Activated naive CD4-positive, alpha-beta T cell treated with anti-CD3 and anti-CD28 coated beads, Interleukin-2, amount 50 U/mL, for 72 hours (primary cell): ENCODE measurements around the gene CDO1. TPM values are rescaled to one million over a fixed set of nuclear protein-coding genes. Genes with fewer than 3 reads are reported as not detected.
"Not testable (repeated sequence)": the region's sequence is repeated elsewhere in the genome, so short reads cannot be mapped to it uniquely, and the experiment has no call there.

ENCODE experiments used
- ATAC-seq, 2 donors: fragments of 150-1000 bp; cut with Tn5 transposase; 2 replicates each; pipeline ENCODE4 v1.10.0; 2021; ENCODE audit warnings: mild to moderate bottlenecking in 2 of 2, moderate library complexity in 2 of 2
- DNase-seq, 2 donors: peaks; one replicate each; pipeline ENCODE4 v3.0.0; 2021 to 2022; ENCODE audit warnings: low spot score in 2 of 2
- H3K27ac Mint-ChIP-seq, 2 donors: one replicate each; pipeline ENCODE4 v1.8.0; 2022; ENCODE audit warnings: mild to moderate bottlenecking in 2 of 2, mixed read lengths in 2 of 2
- H3K36me3 Mint-ChIP-seq, 2 donors: one replicate each; pipeline ENCODE4 v1.8.0; 2022; ENCODE audit warnings: mixed read lengths in 2 of 2
- H3K9me3 Mint-ChIP-seq, 2 donors: one replicate each; pipeline ENCODE4 v1.8.0; 2022; ENCODE audit warnings: mixed read lengths in 2 of 2
- total RNA-seq, 2 donors: library from RNA; stranded (reverse); gene quantifications; one replicate each; pipeline ENCODE4 v1.2.3, GENCODE V29; 2022

Gene CDO1
- total RNA-seq, 2 donors from 2014 or later: 1.9 TPM; not detected in 1

- peaks cover 5 to 7% of the 10 kb centered on the region in 2 donors for H3K36me3 Mint-ChIP-seq
- no peak for ATAC-seq
- H3K27ac Mint-ChIP-seq: no peak overlapping the region
- no peak for DNase-seq
- no peaks in the 10 kb centered on the region for H3K9me3 Mint-ChIP-seq
These were observed 5.7 kb downstream of the CDO1 start for GRCh38 chr5:115810761-115811160.

GRCh38 chr5:115809946-115810345, 6.5 kb downstream of the CDO1 start:
- ATAC-seq (peak in 1 of 2 donors; percentile 74), DNase-seq (no peak)
- no peaks in the 10 kb centered on the region for H3K9me3 Mint-ChIP-seq
- peaks cover 5 to 7% of the 10 kb centered on the region in 2 donors for H3K36me3 Mint-ChIP-seq
- no peak overlapping the region for H3K27ac Mint-ChIP-seq

- not testable (repeated sequence) for DNase-seq, H3K27ac Mint-ChIP-seq, ATAC-seq, H3K9me3 Mint-ChIP-seq, H3K36me3 Mint-ChIP-seq
These were observed 8.4 kb downstream of the CDO1 start for GRCh38 chr5:115808066-115808465.

- DNase-seq (no peak), ATAC-seq (no peak)
- Mint-ChIP-seq H3K36me3 (peaks cover 0 to 7% of the 10 kb centered on the region in 2 donors), H3K9me3 (no peaks in the 10 kb centered on the region), H3K27ac (no peak overlapping the region)
These were observed 8.8 kb downstream of the CDO1 start for GRCh38 chr5:115807654-115808052.

- Mint-ChIP-seq H3K27ac (no peak overlapping the region), H3K36me3 (peaks cover 0 to 7% of the 10 kb centered on the region in 2 donors), H3K9me3 (no peaks in the 10 kb centered on the region)
- ATAC-seq (no peak), DNase-seq (no peak)
These were observed 9.3 kb downstream of the CDO1 start for GRCh38 chr5:115806986-115807653.

GRCh38 chr5:115801984-115802383, 14.5 kb downstream of the CDO1 start:
- DNase-seq (no peak), ATAC-seq (no peak)
- Mint-ChIP-seq H3K27ac (no peak overlapping the region), H3K9me3 (no peaks in the 10 kb centered on the region), H3K36me3 (no peaks in the 10 kb centered on the region)

GRCh38 chr5:115801152-115801551, 15.3 kb downstream of the CDO1 start:
- Mint-ChIP-seq H3K9me3 (no peaks in the 10 kb centered on the region), H3K36me3 (no peaks in the 10 kb centered on the region), H3K27ac (no peak overlapping the region)
- DNase-seq (no peak), ATAC-seq (no peak)

GRCh38 chr5:115800108-115800507, 16.4 kb downstream of the CDO1 start:
- no peak for DNase-seq
- no peaks in the 10 kb centered on the region for H3K9me3 Mint-ChIP-seq
- no peaks in the 10 kb centered on the region for H3K36me3 Mint-ChIP-seq
- ATAC-seq: peak in 1 of 2 donors; percentile 40
- no peak overlapping the region for H3K27ac Mint-ChIP-seq

GRCh38 chr5:115798252-115798651, 18.2 kb downstream of the CDO1 start:
- no peak for ATAC-seq
- no peak overlapping the region for H3K27ac Mint-ChIP-seq
- H3K36me3 Mint-ChIP-seq: no peaks in the 10 kb centered on the region

GRCh38 chr5:115796656-115797055, 19.8 kb downstream of the CDO1 start:
- DNase-seq (no peak), ATAC-seq (no peak)
- H3K36me3 Mint-ChIP-seq: no peaks in the 10 kb centered on the region
- no peaks in the 10 kb centered on the region for H3K9me3 Mint-ChIP-seq
- H3K27ac Mint-ChIP-seq: no peak overlapping the region

More at GRCh38 chr5:115798252-115798651, 18.2 kb downstream of the CDO1 start:
- H3K9me3 Mint-ChIP-seq: no peaks in the 10 kb centered on the region
- no peak for DNase-seq

GRCh38 chr5:115795700-115796099, 20.8 kb downstream of the CDO1 start:
- Mint-ChIP-seq H3K9me3 (no peaks in the 10 kb centered on the region), H3K36me3 (no peaks in the 10 kb centered on the region), H3K27ac (no peak overlapping the region)
- DNase-seq (no peak), ATAC-seq (no peak)

GRCh38 chr5:115788440-115788839, 28.0 kb downstream of the CDO1 start:
- ATAC-seq (no peak), DNase-seq (no peak)
- Mint-ChIP-seq H3K36me3 (no peaks in the 10 kb centered on the region), H3K9me3 (peaks cover 0 to 7% of the 10 kb centered on the region in 2 donors), H3K27ac (no peak overlapping the region)

- Mint-ChIP-seq H3K9me3 (peaks cover 0 to 7% of the 10 kb centered on the region in 2 donors), H3K36me3 (no peaks in the 10 kb centered on the region), H3K27ac (no peak overlapping the region)
- DNase-seq (no peak), ATAC-seq (no peak)
These were observed 29.0 kb downstream of the CDO1 start for GRCh38 chr5:115787426-115787825.

GRCh38 chr5:115785381-115786065, 30.9 kb downstream of the CDO1 start:
- DNase-seq (no peak), ATAC-seq (no peak)
- H3K9me3 Mint-ChIP-seq: peaks cover 0 to 7% of the 10 kb centered on the region in 2 donors
- no peaks in the 10 kb centered on the region for H3K36me3 Mint-ChIP-seq
- H3K27ac Mint-ChIP-seq: no peak overlapping the region

GRCh38 chr5:115778417-115778816, 38.0 kb downstream of the CDO1 start:
- H3K36me3 Mint-ChIP-seq: no peaks in the 10 kb centered on the region
- ATAC-seq (no peak), DNase-seq (no peak)
- no peak overlapping the region for H3K27ac Mint-ChIP-seq
- no peaks in the 10 kb centered on the region for H3K9me3 Mint-ChIP-seq

GRCh38 chr5:115776989-115777388, 39.5 kb downstream of the CDO1 start:
- H3K36me3 Mint-ChIP-seq: no peaks in the 10 kb centered on the region
- H3K27ac Mint-ChIP-seq: no peak overlapping the region
- no peak for ATAC-seq
- no peak for DNase-seq
- no peaks in the 10 kb centered on the region for H3K9me3 Mint-ChIP-seq

GRCh38 chr5:115775999-115776398, 40.5 kb downstream of the CDO1 start:
- Mint-ChIP-seq H3K27ac (no peak overlapping the region), H3K36me3 (no peaks in the 10 kb centered on the region), H3K9me3 (no peaks in the 10 kb centered on the region)
- ATAC-seq (no peak), DNase-seq (no peak)

- ATAC-seq (no peak), DNase-seq (no peak)
- Mint-ChIP-seq H3K36me3 (no peaks in the 10 kb centered on the region), H3K27ac (no peak overlapping the region), H3K9me3 (no peaks in the 10 kb centered on the region)
These were observed 41.8 kb downstream of the CDO1 start for GRCh38 chr5:115774684-115775083.
